Erythroblast (primary cell): ENCODE data around the gene C1QTNF1.

Experiments used
- GATA1 ChIP-seq: IDR thresholded peaks from 2 replicates; pipeline ENCODE4 v1.6.1; 2011; ENCODE audit warnings: low read depth, mild to moderate bottlenecking, control low read depth, low read length, moderate library complexity
- POLR2A ChIP-seq: IDR thresholded peaks from 2 replicates; pipeline ENCODE4 v1.6.1; 2011; ENCODE audit warnings: mild to moderate bottlenecking, low read length

- TF ChIP-seq POLR2A, result no peak
- no peak for TF ChIP-seq GATA1
These were observed 60.6 kb downstream of the C1QTNF1 start for GRCh38 chr17:79084291-79085153.
